NOMO-1 (cell line): ENCODE measurements around the gene SSX2IP.
"Not testable (repeated sequence)": the region's sequence is repeated elsewhere in the genome, so short reads cannot be mapped to it uniquely, and the experiment has no call there.

Experiments
- DNase-seq, 2 experiments: peaks; one replicate each; lab custom pipeline; 2025; ENCODE audit not compliant: unreplicated experiment in 2 of 2; lab: John Stamatoyannopoulos, UW

The SSX2IP gene

DNA sequence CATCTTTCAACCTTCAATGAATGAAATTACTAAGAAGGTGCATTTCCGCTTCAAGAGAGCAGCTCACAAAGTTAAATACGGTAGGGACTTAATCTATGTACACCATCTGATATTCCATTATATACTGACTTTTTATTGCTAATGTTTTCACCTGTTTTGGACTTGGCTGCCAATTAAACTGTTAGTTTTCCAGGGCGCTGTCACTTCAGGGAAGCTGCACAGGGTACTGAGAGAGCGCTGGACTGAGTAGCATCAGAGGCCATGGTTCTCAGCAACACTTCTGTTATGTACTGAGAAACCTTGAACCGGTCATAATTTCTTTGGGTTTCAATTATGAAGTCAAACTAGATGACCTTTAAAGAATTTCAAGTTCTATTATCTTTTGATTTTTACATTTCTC lies 8.2 kb downstream of the SSX2IP start:
- DNase-seq = no peak

DNA sequence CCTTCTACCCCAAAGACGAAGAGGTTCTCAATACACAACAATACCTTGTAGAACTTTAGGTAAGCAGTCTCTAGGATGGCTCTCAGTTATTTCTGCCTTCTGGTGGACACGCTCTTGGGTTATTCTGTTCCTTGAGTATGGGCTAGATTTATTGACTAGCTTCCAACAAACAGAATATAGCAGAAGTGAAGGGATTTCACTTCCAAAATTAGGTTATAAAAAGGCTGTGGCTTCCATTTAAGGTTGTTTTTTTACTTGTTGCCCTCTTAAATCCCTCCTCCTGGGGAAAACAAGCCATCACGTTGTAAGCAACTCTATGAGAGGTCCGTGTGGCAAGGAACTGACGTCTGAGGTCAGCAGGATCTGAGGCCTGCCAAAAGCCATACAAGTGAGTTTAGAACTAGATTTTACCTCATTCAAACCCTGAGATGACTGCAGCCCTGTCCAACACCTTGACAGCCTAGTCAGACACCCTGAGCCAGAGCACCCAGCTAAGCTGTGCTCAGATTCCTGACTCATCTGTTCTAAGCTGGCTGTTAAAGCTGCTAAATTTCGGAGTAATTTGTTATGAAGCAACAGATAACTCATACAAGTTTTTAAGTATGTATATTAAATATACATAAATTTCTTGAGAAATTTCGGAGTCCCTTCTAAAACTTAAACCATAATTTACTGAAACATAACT lies 12.7 kb downstream of the SSX2IP start:
- no peak for DNase-seq

DNA sequence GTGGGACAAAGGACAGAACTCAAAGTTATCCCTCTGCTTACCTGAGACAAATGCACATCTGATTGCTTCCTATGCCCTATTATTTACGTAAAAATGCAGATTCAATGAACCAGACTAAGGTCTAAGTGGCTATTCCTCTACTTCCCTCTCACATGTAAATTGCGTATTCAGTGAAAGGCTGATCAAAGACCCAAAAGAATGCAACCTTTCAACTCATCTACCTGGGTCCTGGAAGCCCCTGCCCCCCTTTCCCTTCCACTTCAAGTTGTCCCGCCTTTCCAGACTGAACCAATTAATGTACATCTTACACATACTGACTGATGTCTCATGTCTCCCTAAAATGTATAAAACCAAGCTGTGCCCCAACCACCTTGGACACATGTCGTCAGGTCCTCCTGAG lies 14.6 kb downstream of the SSX2IP start:
- DNase-seq = no peak

DNA sequence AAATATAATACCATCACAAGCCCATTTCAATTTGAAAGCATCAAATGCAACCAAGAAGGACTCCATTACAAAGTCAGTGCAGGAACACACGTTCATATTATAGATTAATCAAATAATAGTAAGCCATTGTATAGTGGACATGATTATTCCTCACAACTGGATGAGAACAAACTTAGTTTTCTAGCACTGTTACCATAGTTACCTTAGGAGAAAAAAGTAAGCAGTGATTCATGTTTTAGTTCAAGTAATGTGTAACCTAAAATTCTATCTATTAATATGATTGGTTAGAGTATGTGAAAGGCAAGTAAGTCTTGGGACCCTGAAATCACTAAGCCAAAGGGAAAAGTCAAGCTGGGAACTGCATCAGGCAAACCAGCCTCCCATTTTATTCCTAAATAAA lies 15.2 kb downstream of the SSX2IP start:
- no peak for DNase-seq

DNA sequence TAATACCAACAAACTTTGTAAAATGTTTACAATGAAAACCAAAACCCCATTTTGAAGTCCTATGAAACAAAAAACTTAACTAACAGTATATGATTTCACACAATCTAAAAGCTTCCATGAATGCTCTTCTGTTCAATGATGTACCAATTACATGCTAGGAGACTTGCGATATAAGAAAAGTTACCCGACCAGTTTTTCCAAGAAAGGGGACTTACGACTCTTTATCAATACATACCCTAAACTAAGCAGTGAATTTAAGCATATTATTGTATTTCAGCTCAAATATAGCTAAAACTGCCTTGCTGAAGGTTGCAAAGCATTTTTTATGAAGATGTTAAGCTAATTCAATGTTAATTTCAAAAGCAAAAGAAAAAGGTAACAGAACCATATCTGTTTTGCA lies 15.6 kb downstream of the SSX2IP start:
- DNase-seq = no peak

DNA sequence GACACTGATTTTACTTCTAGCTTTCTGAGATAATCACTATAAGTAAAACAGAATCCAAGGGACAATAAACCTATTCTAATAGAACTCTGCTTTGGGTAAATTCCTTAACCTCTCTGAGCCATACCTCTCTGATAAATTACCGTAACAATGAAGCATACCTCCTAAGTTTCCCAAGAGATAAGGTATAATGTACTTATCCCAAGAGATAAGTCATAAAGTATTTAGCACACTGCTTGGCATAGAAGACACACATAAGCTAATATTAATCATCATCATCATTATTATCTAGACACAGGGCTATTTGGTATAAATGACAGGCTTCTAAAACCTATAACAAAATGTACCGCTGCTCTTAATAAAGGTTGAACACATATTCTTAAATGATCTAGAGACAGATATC lies 16.2 kb downstream of the SSX2IP start:
- no peak for DNase-seq

DNA sequence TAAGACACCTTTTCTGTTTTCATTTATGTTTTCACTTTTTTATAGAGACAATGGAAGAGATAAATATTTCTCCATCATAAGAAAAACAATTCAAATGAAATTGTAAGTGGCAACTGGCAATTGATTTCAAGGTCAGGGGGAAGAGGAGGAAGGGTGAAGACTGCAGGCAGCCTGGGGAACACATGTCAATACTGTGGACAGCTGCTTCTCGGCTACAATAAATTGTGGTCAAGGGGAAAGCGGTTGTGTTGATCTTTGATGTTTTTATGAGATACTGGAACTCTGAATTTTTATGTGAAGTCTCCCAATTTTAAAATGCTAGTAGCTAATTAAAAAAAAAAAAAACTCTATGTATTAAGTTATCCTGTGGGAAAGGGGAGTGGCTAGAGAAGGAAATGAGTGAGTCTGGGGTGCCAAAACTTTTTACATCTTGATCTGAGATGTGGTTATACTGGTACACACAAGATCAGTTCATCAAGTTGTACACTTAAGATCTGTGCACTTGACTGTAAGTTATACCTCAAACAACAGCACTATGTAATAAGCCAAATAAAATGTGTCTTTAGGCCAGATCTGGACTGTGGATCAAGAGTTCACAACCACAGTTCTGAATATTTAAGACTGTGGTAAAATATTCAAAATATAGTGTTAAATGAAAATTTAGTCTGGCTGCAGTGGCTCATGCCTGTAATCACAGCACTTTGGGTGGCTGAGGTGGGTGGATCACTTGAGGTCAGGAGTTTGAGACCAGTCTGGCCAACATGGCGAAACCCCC lies 18.0 kb downstream of the SSX2IP start:
- no peak for DNase-seq

DNA sequence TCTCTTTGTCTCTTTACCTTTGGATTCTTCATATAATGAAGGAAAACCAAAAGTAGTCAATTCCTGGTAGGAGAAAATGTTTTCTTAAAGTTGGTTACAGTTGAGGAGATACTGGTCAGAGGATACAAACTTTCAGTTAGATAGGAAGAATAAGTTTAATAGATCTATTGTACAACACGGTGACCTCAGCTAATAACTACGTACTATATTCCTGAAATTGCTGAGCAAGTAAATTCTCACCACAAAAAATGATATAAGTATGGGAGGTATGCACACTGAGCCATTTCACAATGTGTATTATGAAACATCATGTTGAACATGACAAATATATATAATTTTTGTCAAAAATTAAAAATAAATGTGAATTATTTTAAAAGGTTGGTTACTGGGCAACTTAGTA lies 20.4 kb downstream of the SSX2IP start:
- no peak for DNase-seq

DNA sequence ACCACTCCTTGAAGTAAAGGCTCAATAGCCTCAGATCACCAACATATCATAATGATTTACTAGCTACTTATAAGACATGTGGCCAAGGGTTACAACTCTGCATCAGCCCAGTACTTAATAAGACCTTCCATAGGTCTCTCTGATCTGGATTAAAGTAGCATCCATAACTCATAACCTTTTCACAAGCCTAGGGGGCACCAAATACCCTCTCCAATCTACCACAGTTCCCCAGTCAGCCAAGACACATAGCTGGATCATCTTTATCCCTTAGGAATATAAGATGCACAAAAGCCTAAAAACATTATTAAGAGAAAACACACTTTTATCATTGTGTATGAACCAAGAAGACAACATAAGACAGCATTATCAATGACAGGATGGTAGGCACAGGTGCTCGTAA lies 22.1 kb downstream of the SSX2IP start:
- no peak for DNase-seq

DNA sequence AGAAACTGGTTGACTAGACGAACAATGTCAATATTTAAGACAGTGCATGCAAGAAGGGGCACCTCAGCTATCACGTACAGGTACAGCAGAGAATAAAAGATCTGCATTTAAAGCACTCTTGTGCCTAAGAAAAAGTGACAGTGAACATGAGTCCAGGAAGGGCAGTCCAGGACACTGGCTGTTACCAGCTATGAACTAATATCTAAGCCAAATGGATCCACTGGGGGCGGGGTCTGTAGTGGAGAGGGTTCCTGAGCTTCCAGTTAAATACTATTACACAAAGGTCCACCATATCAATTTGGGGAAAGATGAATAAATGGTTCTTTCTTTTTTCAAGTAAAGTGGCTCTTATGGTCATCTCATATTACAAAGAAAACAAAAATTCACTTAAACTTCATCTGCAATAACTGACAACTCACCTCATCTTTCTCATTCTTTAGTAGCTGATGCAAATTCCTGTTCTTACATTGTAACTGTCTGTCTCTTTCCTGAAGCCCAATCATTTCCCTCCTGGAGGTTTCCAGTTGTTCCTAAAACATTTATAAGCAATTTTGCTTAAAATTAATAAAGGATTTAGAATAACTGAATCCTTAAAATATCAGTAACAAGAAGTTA lies 24.5 kb downstream of the SSX2IP start:
- DNase-seq = no peak

DNA sequence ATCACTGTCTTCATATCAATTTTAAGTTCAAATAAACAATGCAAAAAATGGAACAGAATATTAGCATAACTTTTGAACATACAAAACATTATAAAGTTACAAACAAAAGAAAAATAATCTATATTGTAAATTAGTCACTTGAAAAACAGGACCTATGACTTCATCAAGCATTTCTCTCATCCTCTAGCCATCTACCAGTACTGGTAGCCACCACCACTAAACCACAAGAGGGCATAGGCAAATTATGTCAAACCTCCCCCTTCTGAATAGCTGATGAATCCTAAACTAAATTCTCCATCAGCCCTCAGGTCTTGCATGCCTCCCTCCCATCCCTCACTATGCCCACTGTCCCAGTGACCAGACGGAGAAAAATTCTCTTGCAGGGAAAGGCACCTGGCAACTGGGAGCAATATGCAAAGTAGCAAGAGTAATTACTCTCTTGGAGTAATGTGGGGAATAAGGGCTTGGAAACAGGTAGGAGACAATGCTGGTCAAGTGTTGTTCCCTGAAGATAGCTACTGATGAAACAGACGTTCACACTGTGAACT lies 37.1 kb downstream of the SSX2IP start:
- DNase-seq = no peak

DNA sequence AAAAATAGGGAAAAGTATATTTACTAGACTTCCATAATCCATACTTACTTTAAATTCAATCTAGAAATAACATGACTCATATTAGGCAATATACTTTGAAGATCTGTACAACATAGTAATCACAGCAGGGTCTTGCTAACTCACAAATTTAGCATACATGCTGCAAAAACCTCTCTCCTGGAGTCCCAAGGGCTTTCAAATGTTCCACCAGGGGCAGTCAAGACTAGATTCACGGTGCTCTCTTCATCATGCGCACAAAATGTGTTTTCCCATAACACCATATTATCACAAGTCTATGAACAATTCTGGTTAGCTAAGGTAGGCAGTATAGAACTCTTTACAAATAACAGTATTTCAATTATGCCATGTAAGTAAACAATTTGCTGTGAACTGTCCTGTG lies 45.8 kb downstream of the SSX2IP start:
- DNase-seq = no peak

DNA sequence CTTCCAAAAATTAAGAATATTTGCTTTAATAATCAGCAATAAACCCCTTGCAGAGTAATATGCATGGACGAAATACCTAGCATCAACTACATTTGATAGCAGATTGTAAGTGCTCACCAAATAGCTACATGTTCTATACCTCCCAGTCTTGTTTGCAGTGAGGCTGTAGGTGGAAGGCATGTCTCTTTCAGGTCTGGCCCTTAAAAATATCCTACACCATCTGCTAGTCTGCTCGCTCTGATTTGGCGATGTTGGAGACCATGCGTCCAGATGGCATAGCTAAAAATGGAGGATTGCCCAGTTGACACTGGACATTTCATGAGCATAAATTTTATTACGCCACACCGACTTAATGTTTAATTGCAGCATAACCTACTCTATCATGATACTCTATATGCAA lies 47.1 kb downstream of the SSX2IP start:
- DNase-seq = no peak

DNA sequence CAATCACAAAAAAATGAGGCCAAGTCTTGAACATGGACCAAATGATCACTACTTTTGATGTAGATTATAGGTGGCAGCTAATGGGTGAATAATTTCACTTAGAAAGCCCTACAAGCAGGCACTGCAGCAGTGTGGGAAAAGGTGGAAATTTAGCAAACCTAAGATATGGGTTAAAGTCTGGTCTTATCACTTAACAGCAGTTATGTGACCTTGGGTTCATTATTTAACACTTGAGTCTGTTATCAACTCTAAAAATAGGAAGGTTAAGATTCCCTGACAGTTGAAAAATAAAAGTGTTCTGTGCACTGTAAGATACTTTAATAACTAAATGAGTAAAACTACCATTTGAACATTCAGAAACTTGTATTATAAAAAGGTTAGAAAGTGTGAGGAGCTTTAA lies 47.5 kb downstream of the SSX2IP start:
- no peak for DNase-seq

DNA sequence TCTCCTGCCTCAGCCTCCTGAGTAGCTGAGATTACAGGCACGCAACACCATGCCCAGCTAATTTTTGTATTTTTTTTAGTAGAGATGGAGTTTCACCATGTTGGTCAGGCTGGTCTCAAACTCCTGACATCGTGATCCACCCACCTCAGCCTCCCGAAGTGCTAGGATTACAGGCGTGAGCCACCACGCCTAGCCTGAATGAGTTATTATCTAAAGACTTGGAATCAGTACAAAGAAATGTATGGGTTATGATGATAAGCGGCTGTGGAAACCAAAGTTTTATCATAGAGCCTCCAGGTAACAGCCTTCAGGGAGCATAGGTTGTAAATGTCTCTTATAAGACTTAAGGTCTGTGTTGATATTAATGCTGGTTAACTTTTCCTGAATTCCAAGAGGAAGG lies 50.5 kb downstream of the SSX2IP start:
- not testable (repeated sequence) for DNase-seq

DNA sequence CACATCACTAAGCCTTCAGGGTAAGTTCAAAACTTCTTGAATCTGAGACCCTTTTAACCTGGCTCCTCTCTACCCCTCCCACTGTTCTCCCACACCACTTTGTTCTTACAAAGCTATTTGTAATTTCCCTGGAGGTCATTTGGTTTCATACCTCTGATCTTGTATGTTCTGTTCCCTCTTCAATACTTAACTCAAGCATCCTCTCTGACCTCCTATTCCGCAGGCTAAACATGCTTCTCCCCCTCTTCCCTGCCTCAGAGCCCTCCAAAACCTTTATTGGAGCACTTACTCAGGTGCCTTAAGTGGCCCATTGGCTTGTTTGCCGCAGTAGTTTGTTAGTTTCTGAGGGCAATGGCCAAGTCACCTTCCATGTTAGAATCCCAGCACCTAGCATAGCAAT lies 54.8 kb downstream of the SSX2IP start:
- no peak for DNase-seq

DNA sequence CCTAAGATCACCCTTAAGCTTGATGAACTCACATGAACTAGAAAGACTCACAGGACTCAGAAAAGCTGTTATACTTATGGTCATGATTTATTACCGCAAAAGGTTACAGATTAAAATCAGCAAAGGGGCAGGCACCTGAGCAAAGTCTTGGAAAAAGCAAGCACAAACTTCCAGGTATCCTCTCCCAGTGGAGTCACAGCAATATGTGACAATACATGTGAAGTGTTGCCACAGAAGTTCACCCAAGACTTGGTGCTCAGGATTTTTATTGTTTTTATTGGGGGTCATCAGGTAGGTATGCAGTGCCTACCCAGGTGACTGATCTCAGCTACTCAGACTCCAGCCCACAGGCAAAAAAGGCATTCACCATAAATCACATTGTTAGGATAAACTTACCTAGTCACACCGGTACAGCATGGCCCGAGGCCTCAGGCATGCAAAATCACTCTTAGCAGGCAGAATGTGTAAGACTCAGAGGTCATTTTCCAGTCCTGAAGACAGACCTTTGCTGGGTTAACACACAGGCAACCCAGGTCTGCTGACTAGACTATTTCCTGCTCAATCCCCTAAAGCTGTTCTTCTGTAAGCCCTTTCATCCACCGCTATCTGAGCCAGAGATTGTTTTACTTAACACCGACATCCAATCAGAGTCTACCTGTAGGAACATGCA lies 55.6 kb downstream of the SSX2IP start:
- DNase-seq = no peak

DNA sequence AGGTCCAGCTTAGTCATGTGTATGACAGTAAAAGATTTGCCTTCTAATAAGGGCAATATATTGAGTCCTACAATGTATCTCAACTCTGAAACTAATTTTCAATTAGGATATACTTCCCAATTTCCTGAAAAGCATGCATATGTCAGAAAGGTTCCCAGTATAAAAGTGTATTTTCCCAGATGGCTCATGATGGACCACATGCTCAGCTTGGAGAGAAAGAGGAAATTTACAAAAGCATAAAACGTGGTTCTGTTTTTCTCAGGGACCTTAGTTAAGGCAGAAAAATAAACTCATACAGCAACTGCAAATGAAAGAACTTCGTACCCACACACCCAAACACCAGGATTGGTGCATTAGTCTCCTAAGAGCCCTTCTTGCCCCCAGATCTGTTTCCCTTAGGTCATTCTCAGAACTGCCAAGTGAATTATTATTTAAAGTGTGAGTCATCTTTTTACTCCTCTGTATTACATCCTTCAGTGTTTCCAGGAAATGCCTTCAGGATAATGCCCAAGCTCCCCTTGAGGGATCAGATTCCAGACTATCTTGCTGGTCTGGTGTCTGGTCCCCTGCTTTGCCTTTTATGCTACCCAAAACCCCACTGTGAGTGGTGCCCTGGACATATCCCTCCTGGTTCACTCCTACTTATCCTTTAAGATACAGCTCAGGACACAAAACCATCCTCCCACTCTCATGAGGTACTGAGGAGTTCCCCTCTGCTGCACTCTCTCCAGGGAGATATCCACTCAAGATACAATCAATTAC lies 57.4 kb downstream of the SSX2IP start:
- DNase-seq = no peak

DNA sequence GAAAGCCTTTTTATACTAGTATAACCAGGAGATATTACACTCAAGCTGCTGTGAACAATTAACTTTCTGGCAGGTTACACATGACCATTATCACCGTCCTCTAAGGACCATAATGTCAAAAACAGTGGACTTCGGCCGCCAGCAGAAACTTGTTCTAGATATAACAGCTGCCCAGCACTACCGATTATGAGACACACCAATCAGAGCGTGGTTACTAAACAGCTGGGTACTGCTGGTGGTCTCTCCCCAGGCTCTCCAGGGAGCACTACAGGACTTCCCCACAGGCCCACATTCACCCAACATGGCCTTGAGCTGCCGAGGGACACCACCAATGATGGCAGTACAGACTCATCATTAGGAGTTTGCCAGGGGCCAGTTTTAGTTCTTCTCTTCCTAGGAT lies 58.1 kb downstream of the SSX2IP start:
- no peak for DNase-seq

DNA sequence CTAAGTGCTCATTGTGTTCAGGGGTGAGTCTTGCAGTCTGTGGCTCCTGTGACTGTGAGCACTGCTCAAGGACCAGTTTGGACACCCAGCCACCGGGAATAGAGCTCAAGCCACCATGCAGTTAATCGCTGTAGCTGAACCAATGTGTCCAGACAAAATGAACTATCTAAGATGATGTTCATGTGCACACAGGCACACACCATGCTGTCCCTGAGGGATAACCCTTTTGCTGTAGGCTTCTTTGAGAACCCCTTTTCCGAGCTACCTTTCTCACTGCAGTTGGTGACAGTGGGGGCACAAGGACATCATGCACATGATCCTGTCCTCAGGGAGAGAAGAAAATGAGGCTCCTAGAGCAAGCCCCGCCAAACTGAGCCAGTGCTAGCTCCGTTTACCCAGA lies 65.4 kb downstream of the SSX2IP start:
- DNase-seq = no peak

DNA sequence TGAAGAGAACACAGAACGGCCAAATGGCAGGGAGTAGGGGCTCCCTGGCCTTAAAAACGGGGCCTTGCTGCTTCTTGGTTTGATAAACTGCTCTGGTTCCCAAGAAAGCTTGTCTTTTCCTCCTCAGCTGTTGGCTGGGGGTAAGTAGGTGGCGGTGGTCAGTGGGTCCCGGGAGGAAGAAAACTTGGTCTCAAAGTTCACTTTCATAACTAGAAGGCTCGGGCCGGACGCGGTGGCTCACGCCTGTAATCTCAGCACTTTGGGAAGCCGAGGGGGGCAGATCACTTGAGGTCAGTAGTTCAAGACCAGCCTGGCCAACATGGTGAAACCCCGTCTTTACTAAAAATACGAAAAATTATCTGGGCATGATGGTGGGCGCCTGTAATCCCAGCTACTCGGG lies 68.7 kb downstream of the SSX2IP start:
- no peak for DNase-seq
